Measurements from ENCODE around the gene FAM98C.

GRCh38 chr19:38375098-38375493 lies 27.8 kb upstream of the FAM98C start:
- TF ChIP-seq POLR2AphosphoS5 (IDR thresholded peaks at IDR 0.05; ENCODE audit: low read depth, low read length), result no peak
- TF ChIP-seq TAF1 (IDR thresholded peaks at IDR 0.05; ENCODE audit: borderline replicate concordance, insufficient read depth, low read length), result no peak
- no peak for TF ChIP-seq FOXP2 (optimal IDR thresholded peaks at IDR 0.05; ENCODE audit: borderline replicate concordance, extremely low read depth, extremely low read length, insufficient read depth)
- TF ChIP-seq REST (IDR thresholded peaks at IDR 0.05; ENCODE audit: insufficient read depth in 1 of 2, low read depth in 2 of 2, low read length in 2 of 2), result no peak
